Dendritic cell treated with granulocyte-macrophage colony-stimulating factor and Interleukin-4, amounts not matched to agents 40 ng/mL and 50 ng/mL, for 4 days (primary cell): ENCODE measurements around the gene UPF1.

Source experiments
- H3K27ac Mint-ChIP-seq: one replicate; pipeline ENCODE4 v1.8.0; 2022; ENCODE audit warnings: mild to moderate bottlenecking, mixed read lengths
- H3K27me3 Mint-ChIP-seq: one replicate; pipeline ENCODE4 v1.8.0; 2022; ENCODE audit warnings: mild to moderate bottlenecking, mixed read lengths
- H3K36me3 Mint-ChIP-seq: one replicate; pipeline ENCODE4 v1.8.0; 2022; ENCODE audit warnings: low read depth, mixed read lengths
- H3K4me1 Mint-ChIP-seq: one replicate; pipeline ENCODE4 v1.8.0; 2022; ENCODE audit warnings: low read depth, mixed read lengths
- H3K4me3 Mint-ChIP-seq: one replicate; pipeline ENCODE4 v1.8.0; 2022; ENCODE audit warnings: mild to moderate bottlenecking, moderate library complexity, mixed read lengths
- H3K9me3 Mint-ChIP-seq: one replicate; pipeline ENCODE4 v1.8.0; 2022; ENCODE audit warnings: mixed read lengths
- intact Hi-C: fragments of 100-400 bp; cut with micrococcal nuclease; formaldehyde crosslinking; loops from one replicate; pipeline ENCODE4 v1.15.0; 2022

The UPF1 gene

GRCh38 chr19:18831524-18832305, at the start of gene UPF1:
Gene UPF1 (plus strand): TSS chr19:18831959. CDS start chr19:18832210, 251 bp downstream.
- peak within 1 kb of the TSS; percentile 95 for H3K4me3 Mint-ChIP-seq
- H3K9me3 Mint-ChIP-seq: peaks cover 7% of the 10 kb centered on the region
- peak within 1 kb of the TSS; percentile 87 for H3K27ac Mint-ChIP-seq
- intact Hi-C loops: loop anchor here (2.0 kb wide), 1 partner anchor 17 kb away; no protein-coding TSS in a partner anchor
- H3K36me3 Mint-ChIP-seq: peaks cover 45% of the 10 kb centered on the region
- peaks cover 12% of the 10 kb centered on the region for H3K27me3 Mint-ChIP-seq
- H3K4me1 Mint-ChIP-seq: peaks cover 49% of the 10 kb centered on the region

- Mint-ChIP-seq H3K27me3 (peaks cover 63% of the 10 kb centered on the region), H3K4me3 (no peak overlapping the region), H3K4me1 (peaks cover 31% of the 10 kb centered on the region), H3K9me3 (no peaks in the 10 kb centered on the region), H3K27ac (peak overlapping the region; percentile 5), H3K36me3 (peaks cover 7% of the 10 kb centered on the region)
- intact Hi-C loops: no loop called here
These were observed 49.1 kb upstream of the UPF1 start for GRCh38 chr19:18782559-18783225.

- H3K4me1 Mint-ChIP-seq: peaks cover 42% of the 10 kb centered on the region
- no peaks in the 10 kb centered on the region for H3K9me3 Mint-ChIP-seq
- H3K4me3 Mint-ChIP-seq: no peak overlapping the region
- no peak overlapping the region for H3K27ac Mint-ChIP-seq
- peaks cover 67% of the 10 kb centered on the region for H3K27me3 Mint-ChIP-seq
- no peaks in the 10 kb centered on the region for H3K36me3 Mint-ChIP-seq
- intact Hi-C loops: no loop called here
These were observed 47.6 kb upstream of the UPF1 start for GRCh38 chr19:18783958-18784785.

- Mint-ChIP-seq H3K9me3 (no peaks in the 10 kb centered on the region), H3K4me1 (peaks cover 48% of the 10 kb centered on the region), H3K27me3 (peaks cover 73% of the 10 kb centered on the region), H3K27ac (no peak overlapping the region), H3K4me3 (no peak overlapping the region), H3K36me3 (no peaks in the 10 kb centered on the region)
- intact Hi-C loops: no loop called here
These were observed 47.0 kb upstream of the UPF1 start for GRCh38 chr19:18784786-18785120.

GRCh38 chr19:18785179-18786124, 46.3 kb upstream of the UPF1 start:
- peaks cover 79% of the 10 kb centered on the region for H3K27me3 Mint-ChIP-seq
- H3K4me1 Mint-ChIP-seq: peaks cover 55% of the 10 kb centered on the region
- no peaks in the 10 kb centered on the region for H3K36me3 Mint-ChIP-seq
- peak overlapping the region; percentile 54 for H3K4me3 Mint-ChIP-seq
- no peaks in the 10 kb centered on the region for H3K9me3 Mint-ChIP-seq
- peak overlapping the region; percentile 43 for H3K27ac Mint-ChIP-seq
- intact Hi-C loops: no loop called here

- Mint-ChIP-seq H3K4me1 (peaks cover 52% of the 10 kb centered on the region), H3K9me3 (no peaks in the 10 kb centered on the region), H3K36me3 (no peaks in the 10 kb centered on the region), H3K27me3 (peaks cover 94% of the 10 kb centered on the region), H3K27ac (no peak overlapping the region), H3K4me3 (peak overlapping the region; percentile 67)
- intact Hi-C loops: no loop called here
These were observed 43.0 kb upstream of the UPF1 start for GRCh38 chr19:18788529-18789421.

- Mint-ChIP-seq H3K4me3 (peak overlapping the region; percentile 67), H3K9me3 (no peaks in the 10 kb centered on the region), H3K36me3 (no peaks in the 10 kb centered on the region), H3K27me3 (peaks cover 92% of the 10 kb centered on the region), H3K4me1 (peaks cover 52% of the 10 kb centered on the region), H3K27ac (no peak overlapping the region)
- intact Hi-C loops: no loop called here
These were observed 42.3 kb upstream of the UPF1 start for GRCh38 chr19:18789422-18789869.

GRCh38 chr19:18789883-18790565, 41.7 kb upstream of the UPF1 start:
- intact Hi-C loops: no loop called here
- Mint-ChIP-seq H3K27me3 (peaks cover 91% of the 10 kb centered on the region), H3K36me3 (no peaks in the 10 kb centered on the region), H3K9me3 (no peaks in the 10 kb centered on the region), H3K27ac (no peak overlapping the region), H3K4me1 (peaks cover 50% of the 10 kb centered on the region), H3K4me3 (peak overlapping the region; percentile 67)

- no peak within 1 kb of the TSS for H3K27ac Mint-ChIP-seq
- peak within 1 kb of the TSS; percentile 65 for H3K4me3 Mint-ChIP-seq
- peaks cover 42% of the 10 kb centered on the region for H3K4me1 Mint-ChIP-seq
- H3K27me3 Mint-ChIP-seq: peaks cover 93% of the 10 kb centered on the region
- no peaks in the 10 kb centered on the region for H3K9me3 Mint-ChIP-seq
- H3K36me3 Mint-ChIP-seq: no peaks in the 10 kb centered on the region
- intact Hi-C loops: no loop called here
These were observed 41.0 kb upstream of the UPF1 start, which contains the start of gene COMP for GRCh38 chr19:18790566-18791314. Gene COMP (minus strand): TSS chr19:18791305. CDS start chr19:18791269, 36 bp downstream.

- H3K27ac Mint-ChIP-seq: no peak overlapping the region
- H3K9me3 Mint-ChIP-seq: no peaks in the 10 kb centered on the region
- H3K4me1 Mint-ChIP-seq: peaks cover 39% of the 10 kb centered on the region
- H3K4me3 Mint-ChIP-seq: no peak overlapping the region
- H3K27me3 Mint-ChIP-seq: peaks cover 94% of the 10 kb centered on the region
- intact Hi-C loops: no loop called here
- no peaks in the 10 kb centered on the region for H3K36me3 Mint-ChIP-seq
These were observed 40.5 kb upstream of the UPF1 start for GRCh38 chr19:18791315-18791678.

GRCh38 chr19:18792661-18793060, 39.1 kb upstream of the UPF1 start:
- no peak overlapping the region for H3K27ac Mint-ChIP-seq
- H3K36me3 Mint-ChIP-seq: no peaks in the 10 kb centered on the region
- H3K9me3 Mint-ChIP-seq: no peaks in the 10 kb centered on the region
- H3K4me1 Mint-ChIP-seq: peaks cover 33% of the 10 kb centered on the region
- H3K4me3 Mint-ChIP-seq: no peak overlapping the region
- intact Hi-C loops: no loop called here
- H3K27me3 Mint-ChIP-seq: peaks cover 84% of the 10 kb centered on the region
